Activated naive CD8-positive, alpha-beta T cell treated with anti-CD3 and anti-CD28 coated beads, Interleukin-2, amount 50 U/mL, for 24 hours (primary cell): ENCODE data around the gene NFIC.
A peak's percentile ranks its signal among the peaks of the same experiment; 100 is the strongest.

Experiments used
- ATAC-seq: fragments of 150-1000 bp; cut with Tn5 transposase; one replicate; pipeline ENCODE4 v1.10.0; 2021
- DNase-seq: peaks from one replicate; pipeline ENCODE4 v3.0.0; 2021
- H3K27ac Mint-ChIP-seq: one replicate; pipeline ENCODE4 v1.8.0; 2021; ENCODE audit warnings: mild to moderate bottlenecking, mixed read lengths
- H3K27me3 Mint-ChIP-seq: one replicate; pipeline ENCODE4 v1.8.0; 2021; ENCODE audit warnings: mixed read lengths
- H3K36me3 Mint-ChIP-seq: one replicate; pipeline ENCODE4 v1.8.0; 2021; ENCODE audit warnings: low read depth, mixed read lengths
- H3K4me1 Mint-ChIP-seq: one replicate; pipeline ENCODE4 v1.8.0; 2021; ENCODE audit warnings: mixed read lengths
- H3K4me3 Mint-ChIP-seq: one replicate; pipeline ENCODE4 v1.8.0; 2021; ENCODE audit warnings: mild to moderate bottlenecking, moderate library complexity, mixed read lengths
- H3K9me3 Mint-ChIP-seq: one replicate; pipeline ENCODE4 v1.8.0; 2021; ENCODE audit warnings: mixed read lengths

NFIC gene

GRCh38 chr19:3458229-3459088 lies 92.1 kb downstream of the NFIC start:
- Mint-ChIP-seq H3K27ac (no peak overlapping the region), H3K4me3 (no peak overlapping the region), H3K9me3 (no peaks in the 10 kb centered on the region), H3K4me1 (no peaks in the 10 kb centered on the region), H3K27me3 (no peaks in the 10 kb centered on the region), H3K36me3 (peaks cover 3% of the 10 kb centered on the region)
- no peak for ATAC-seq
- no peak for DNase-seq

- Mint-ChIP-seq H3K36me3 (peaks cover 3% of the 10 kb centered on the region), H3K9me3 (no peaks in the 10 kb centered on the region), H3K4me3 (no peak overlapping the region), H3K27ac (no peak overlapping the region), H3K27me3 (no peaks in the 10 kb centered on the region), H3K4me1 (no peaks in the 10 kb centered on the region)
- no peak for DNase-seq
- ATAC-seq, result no peak
Observed at GRCh38 chr19:3459089-3459881, 92.9 kb downstream of the NFIC start.

- no peaks in the 10 kb centered on the region for H3K9me3 Mint-ChIP-seq
- DNase-seq, result no peak
- no peak overlapping the region for H3K4me3 Mint-ChIP-seq
- peaks cover 3% of the 10 kb centered on the region for H3K36me3 Mint-ChIP-seq
- H3K27ac Mint-ChIP-seq, result no peak overlapping the region
- ATAC-seq, result no peak
- no peaks in the 10 kb centered on the region for H3K4me1 Mint-ChIP-seq
- H3K27me3 Mint-ChIP-seq, result no peaks in the 10 kb centered on the region
Observed at GRCh38 chr19:3459965-3460582, 93.7 kb downstream of the NFIC start.

GRCh38 chr19:3462991-3463713 lies 96.8 kb downstream of the NFIC start:
- no peak for DNase-seq
- no peak overlapping the region for H3K4me3 Mint-ChIP-seq
- ATAC-seq, result no peak
- peaks cover 6% of the 10 kb centered on the region for H3K36me3 Mint-ChIP-seq
- no peaks in the 10 kb centered on the region for H3K4me1 Mint-ChIP-seq
- H3K27me3 Mint-ChIP-seq, result no peaks in the 10 kb centered on the region
- no peaks in the 10 kb centered on the region for H3K9me3 Mint-ChIP-seq
- H3K27ac Mint-ChIP-seq, result no peak overlapping the region

- Mint-ChIP-seq H3K27ac (no peak overlapping the region), H3K4me3 (no peak overlapping the region), H3K9me3 (no peaks in the 10 kb centered on the region), H3K27me3 (no peaks in the 10 kb centered on the region), H3K36me3 (peaks cover 6% of the 10 kb centered on the region), H3K4me1 (no peaks in the 10 kb centered on the region)
- ATAC-seq (no peak), DNase-seq (no peak)
Observed at GRCh38 chr19:3463714-3464586, 97.6 kb downstream of the NFIC start.

GRCh38 chr19:3464587-3465235 lies 98.3 kb downstream of the NFIC start:
- H3K9me3 Mint-ChIP-seq, result no peaks in the 10 kb centered on the region

GRCh38 chr19:3465552-3465951 lies 99.2 kb downstream of the NFIC start:
- H3K36me3 Mint-ChIP-seq, result peaks cover 6% of the 10 kb centered on the region
- no peaks in the 10 kb centered on the region for H3K9me3 Mint-ChIP-seq
- no peaks in the 10 kb centered on the region for H3K27me3 Mint-ChIP-seq
- H3K4me1 Mint-ChIP-seq, result no peaks in the 10 kb centered on the region
- no peak overlapping the region for H3K4me3 Mint-ChIP-seq
- no peak overlapping the region for H3K27ac Mint-ChIP-seq
- DNase-seq (no peak), ATAC-seq (no peak)

More at GRCh38 chr19:3464587-3465235, 98.3 kb downstream of the NFIC start:
- H3K4me1 Mint-ChIP-seq, result no peaks in the 10 kb centered on the region
- H3K4me3 Mint-ChIP-seq, result no peak overlapping the region
- ATAC-seq (no peak), DNase-seq (no peak)
- peaks cover 6% of the 10 kb centered on the region for H3K36me3 Mint-ChIP-seq
- no peak overlapping the region for H3K27ac Mint-ChIP-seq
- no peaks in the 10 kb centered on the region for H3K27me3 Mint-ChIP-seq

- H3K4me3 Mint-ChIP-seq, result no peak overlapping the region
- no peaks in the 10 kb centered on the region for H3K4me1 Mint-ChIP-seq
- peaks cover 6% of the 10 kb centered on the region for H3K36me3 Mint-ChIP-seq
- H3K27me3 Mint-ChIP-seq, result no peaks in the 10 kb centered on the region
- ATAC-seq (no peak), DNase-seq (no peak)
- no peak overlapping the region for H3K27ac Mint-ChIP-seq
- no peaks in the 10 kb centered on the region for H3K9me3 Mint-ChIP-seq
Observed at GRCh38 chr19:3466635-3467034, 100.3 kb downstream of the NFIC start.

GRCh38 chr19:3467437-3468198 lies 101.2 kb downstream of the NFIC start:
- Mint-ChIP-seq H3K36me3 (peaks cover 5% of the 10 kb centered on the region), H3K4me1 (no peaks in the 10 kb centered on the region)

GRCh38 chr19:3468211-3468610 lies 101.8 kb downstream of the NFIC start:
- H3K9me3 Mint-ChIP-seq, result no peaks in the 10 kb centered on the region
- no peak overlapping the region for H3K27ac Mint-ChIP-seq
- no peak overlapping the region for H3K4me3 Mint-ChIP-seq
- no peaks in the 10 kb centered on the region for H3K4me1 Mint-ChIP-seq
- DNase-seq (no peak), ATAC-seq (no peak)
- no peaks in the 10 kb centered on the region for H3K27me3 Mint-ChIP-seq
- peaks cover 3% of the 10 kb centered on the region for H3K36me3 Mint-ChIP-seq

More at GRCh38 chr19:3467437-3468198, 101.2 kb downstream of the NFIC start:
- Mint-ChIP-seq H3K27me3 (no peaks in the 10 kb centered on the region), H3K9me3 (no peaks in the 10 kb centered on the region), H3K27ac (no peak overlapping the region), H3K4me3 (no peak overlapping the region)
- ATAC-seq (no peak), DNase-seq (peak; percentile 19)

GRCh38 chr19:3469638-3470499 lies 103.5 kb downstream of the NFIC start:
- Mint-ChIP-seq H3K4me3 (no peak overlapping the region), H3K36me3 (peaks cover 3% of the 10 kb centered on the region), H3K27ac (no peak overlapping the region), H3K4me1 (no peaks in the 10 kb centered on the region), H3K27me3 (no peaks in the 10 kb centered on the region), H3K9me3 (no peaks in the 10 kb centered on the region)
- DNase-seq, result no peak
- no peak for ATAC-seq

- H3K9me3 Mint-ChIP-seq, result no peaks in the 10 kb centered on the region
- ATAC-seq, result no peak
- H3K4me3 Mint-ChIP-seq, result no peak overlapping the region
- peaks cover 3% of the 10 kb centered on the region for H3K36me3 Mint-ChIP-seq
- no peak for DNase-seq
- no peak overlapping the region for H3K27ac Mint-ChIP-seq
- H3K27me3 Mint-ChIP-seq, result no peaks in the 10 kb centered on the region
- H3K4me1 Mint-ChIP-seq, result no peaks in the 10 kb centered on the region
Observed at GRCh38 chr19:3470500-3471128, 104.2 kb downstream of the NFIC start.
